Left lung (tissue), 10 donors: ENCODE results near the gene CYP4F12. TPM values are rescaled to one million over a fixed set of nuclear protein-coding genes. Genes with fewer than 3 reads are reported as not detected.
"Not testable (repeated sequence)": the region's sequence is repeated elsewhere in the genome, so short reads cannot be mapped to it uniquely, and the experiment has no call there.

Source experiments
- ATAC-seq: fragments of 200-7000 bp; cut with Tn5 transposase; one replicate; pipeline ENCODE4 v1.9.1; 2020; ENCODE audit warnings: moderate library complexity
- DNase-seq, 4 donors: peaks; one replicate each; pipeline ENCODE4 v3.0.0-alpha.2; 2013 to 2020
- H3K27ac ChIP-seq, 2 donors: fragments of 200-600 bp; sonication (generic) in 1 of 2; one replicate each; pipeline versions ENCODE4 v1.5.0 to v1.8.0; 2020 to 2021
- H3K27me3 ChIP-seq, 2 donors: fragments of 200-600 bp; sonication (generic) in 1 of 2; one replicate each; pipeline versions ENCODE4 v1.5.0 to v1.8.0; 2020 to 2021
- H3K36me3 ChIP-seq, 2 donors: fragments of 200-600 bp; sonication (generic) in 1 of 2; one replicate each; pipeline versions ENCODE4 v1.5.0 to v1.8.0; 2020 to 2021
- H3K4me1 ChIP-seq, 2 donors: fragments of 200-600 bp; one replicate each; pipeline ENCODE4 v1.8.0; 2021
- H3K4me3 ChIP-seq, 2 donors: fragments of 200-600 bp; sonication (generic) in 1 of 2; one replicate each; pipeline versions ENCODE4 v1.5.0 to v1.8.0; 2020 to 2021; ENCODE audit warnings: mild to moderate bottlenecking in 1 of 2
- H3K9me3 ChIP-seq, 2 donors: fragments of 200-600 bp; sonication (generic) in 1 of 2; one replicate each; pipeline versions ENCODE4 v1.5.0 to v1.8.0; 2020 to 2021
- intact Hi-C, 2 donors: fragments of 100-400 bp; cut with DNase I; formaldehyde crosslinking; loops; one replicate each; pipeline versions ENCODE4 v1.11.2 to v1.14.2; 2022
- polyA plus RNA-seq, 6 donors: library from polyadenylated mRNA; unstranded; fragments of 120-200 nt; gene quantifications; one replicate each; pipeline ENCODE4 v1.2.1, GENCODE V29; 2013; ENCODE audit not compliant: insufficient read length in 6 of 6
- total RNA-seq, 2 donors: library from RNA; stranded (reverse); fragmentation: NEBNext Ultra II Directional; extraction: Animal tissue kit (Norgen Biotek cat#: 25700); gene quantifications; one replicate each; pipeline ENCODE4 v1.2.1, GENCODE V29; 2021
- TF ChIP-seq, protein P1 (sequence below), 2 donors: fragments of 200-600 bp; sonication (generic) in 1 of 2; IDR thresholded peaks; one replicate each; pipeline versions ENCODE4 v1.5.0 to v1.8.0; 2021; ENCODE audit warnings: antibody characterized with exemption in 2 of 2
- donor health status: DM: no; HTN: yes; CAD: no.
- donor health status: DM: no; HTN: no; CAD: no.

CYP4F12 gene
- total and polyA plus RNA-seq, 8 donors = 3.8 to 15.8 (median 9.9) TPM

- peak in 1 of 4 donors; percentile 33 for DNase-seq
- TF ChIP-seq, protein P1, sequence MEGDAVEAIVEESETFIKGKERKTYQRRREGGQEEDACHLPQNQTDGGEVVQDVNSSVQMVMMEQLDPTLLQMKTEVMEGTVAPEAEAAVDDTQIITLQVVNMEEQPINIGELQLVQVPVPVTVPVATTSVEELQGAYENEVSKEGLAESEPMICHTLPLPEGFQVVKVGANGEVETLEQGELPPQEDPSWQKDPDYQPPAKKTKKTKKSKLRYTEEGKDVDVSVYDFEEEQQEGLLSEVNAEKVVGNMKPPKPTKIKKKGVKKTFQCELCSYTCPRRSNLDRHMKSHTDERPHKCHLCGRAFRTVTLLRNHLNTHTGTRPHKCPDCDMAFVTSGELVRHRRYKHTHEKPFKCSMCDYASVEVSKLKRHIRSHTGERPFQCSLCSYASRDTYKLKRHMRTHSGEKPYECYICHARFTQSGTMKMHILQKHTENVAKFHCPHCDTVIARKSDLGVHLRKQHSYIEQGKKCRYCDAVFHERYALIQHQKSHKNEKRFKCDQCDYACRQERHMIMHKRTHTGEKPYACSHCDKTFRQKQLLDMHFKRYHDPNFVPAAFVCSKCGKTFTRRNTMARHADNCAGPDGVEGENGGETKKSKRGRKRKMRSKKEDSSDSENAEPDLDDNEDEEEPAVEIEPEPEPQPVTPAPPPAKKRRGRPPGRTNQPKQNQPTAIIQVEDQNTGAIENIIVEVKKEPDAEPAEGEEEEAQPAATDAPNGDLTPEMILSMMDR (IDR thresholded peaks at IDR 0.05) = no peak
- Histone ChIP-seq H3K9me3 (no peaks in the 10 kb centered on the region), H3K4me3 (no peak overlapping the region), H3K27ac (no peak overlapping the region), H3K4me1 (peaks cover 0 to 9% of the 10 kb centered on the region in 2 donors), H3K27me3 (no peaks in the 10 kb centered on the region), H3K36me3 (no peaks in the 10 kb centered on the region)
- intact Hi-C loops = no loop called here
- no peak for ATAC-seq
Observed at GRCh38 chr19:15675560-15675959, 2.7 kb downstream of the CYP4F12 start.

DNA sequence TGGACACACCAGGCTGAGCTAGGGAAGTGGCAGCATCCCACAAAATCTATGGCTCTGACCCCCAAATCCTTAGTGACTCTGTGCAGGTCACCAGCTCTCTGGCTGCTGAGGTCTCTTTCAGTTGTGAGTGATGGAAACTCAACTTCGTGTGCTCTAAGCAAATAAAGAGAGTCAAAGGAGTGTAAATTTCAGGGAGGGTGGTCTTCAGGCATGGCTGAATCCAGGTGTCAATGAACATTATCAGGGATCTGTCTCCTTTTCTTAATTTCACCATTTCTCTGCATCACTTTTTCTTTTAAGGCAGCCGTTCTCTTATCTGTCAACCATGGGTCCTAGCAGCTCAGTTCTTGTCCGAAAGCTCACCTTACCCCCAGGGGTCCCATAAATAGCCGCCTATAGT is 6.2 kb downstream of the CYP4F12 start:
- peaks cover 0 to 8% of the 10 kb centered on the region in 2 donors for H3K36me3 ChIP-seq
- no peak overlapping the region for H3K27ac ChIP-seq
- ATAC-seq (no peak), DNase-seq (no peak)
- TF ChIP-seq, protein P1 (IDR thresholded peaks at IDR 0.05) = no peak
- intact Hi-C loops = no loop called here
- no peaks in the 10 kb centered on the region for H3K4me1 ChIP-seq
- H3K9me3 ChIP-seq = no peaks in the 10 kb centered on the region
- no peaks in the 10 kb centered on the region for H3K27me3 ChIP-seq
- no peak overlapping the region for H3K4me3 ChIP-seq

DNA sequence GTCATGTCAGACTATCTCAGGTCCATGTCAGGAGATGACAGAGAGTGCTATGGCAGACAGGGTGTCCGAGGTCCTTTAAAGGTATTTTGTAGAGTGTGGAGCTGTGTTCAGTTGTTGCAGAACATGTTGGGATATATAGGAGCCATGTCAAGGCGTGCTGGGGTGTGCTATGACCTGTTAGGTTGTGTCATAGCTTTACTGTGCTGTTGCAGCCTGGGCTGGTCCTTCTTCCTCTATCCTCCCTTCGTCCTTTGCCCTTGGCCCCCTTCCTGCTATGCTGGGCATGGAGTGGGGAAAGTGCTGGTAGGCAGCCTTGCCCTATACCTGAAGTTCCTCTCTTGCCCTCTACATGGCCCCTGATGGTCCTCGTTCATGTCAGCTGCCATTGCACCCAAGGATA is 7.0 kb downstream of the CYP4F12 start:
- H3K4me1 ChIP-seq, H3K4me3 ChIP-seq, H3K9me3 ChIP-seq, H3K27ac ChIP-seq, H3K27me3 ChIP-seq, ATAC-seq, intact Hi-C loops, DNase-seq: not testable (repeated sequence)
- H3K36me3 ChIP-seq = peaks cover 0 to 10% of the 10 kb centered on the region in 2 donors

DNA sequence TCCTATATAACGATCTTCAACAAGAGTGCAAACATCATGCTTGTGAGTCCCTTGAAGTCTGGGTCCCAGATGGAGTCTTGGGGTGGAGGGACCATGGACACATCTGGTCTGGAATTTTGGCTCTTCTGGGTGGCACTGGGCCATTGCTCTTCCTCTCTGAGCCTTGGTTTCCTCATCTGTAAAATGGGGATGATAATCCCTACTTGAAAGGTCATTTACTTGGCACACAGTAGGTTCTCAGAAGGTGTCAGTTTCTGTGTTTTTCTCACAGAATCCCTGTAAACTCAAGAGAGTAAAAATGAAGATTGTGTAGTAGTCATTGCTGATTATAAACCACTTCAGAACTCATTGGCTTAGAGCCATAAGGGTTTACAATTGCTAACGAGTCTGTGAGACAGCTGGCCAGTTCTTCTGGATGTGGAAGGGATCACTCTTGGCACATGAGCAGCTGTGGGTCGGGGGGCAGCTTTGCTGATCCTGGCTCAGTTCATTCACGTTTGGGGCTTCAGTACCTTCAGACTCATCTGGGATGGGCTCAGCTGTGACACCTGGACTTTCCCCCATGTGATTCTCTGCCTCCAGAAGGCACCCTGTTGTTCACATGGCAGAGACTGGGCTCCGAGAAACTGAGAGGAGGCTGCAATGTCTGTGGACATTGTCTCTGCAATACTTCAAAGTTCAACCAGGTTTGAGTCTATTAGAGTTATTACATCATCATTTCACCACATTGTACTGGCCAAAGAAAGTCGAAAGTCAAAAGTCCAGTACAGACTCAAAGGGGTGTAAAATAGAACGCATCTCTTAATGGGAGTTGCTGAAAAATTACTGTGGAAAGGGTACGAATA is 7.8 kb downstream of the CYP4F12 start:
- Histone ChIP-seq H3K36me3 (peaks cover 0 to 11% of the 10 kb centered on the region in 2 donors), H3K27me3 (no peaks in the 10 kb centered on the region), H3K4me1 (no peaks in the 10 kb centered on the region), H3K9me3 (no peaks in the 10 kb centered on the region), H3K4me3 (no peak overlapping the region), H3K27ac (no peak overlapping the region)
- TF ChIP-seq, protein P1 (IDR thresholded peaks at IDR 0.05) = no peak
- intact Hi-C loops = no loop called here
- ATAC-seq = no peak
- peak in 1 of 4 donors; percentile 35 for DNase-seq

DNA sequence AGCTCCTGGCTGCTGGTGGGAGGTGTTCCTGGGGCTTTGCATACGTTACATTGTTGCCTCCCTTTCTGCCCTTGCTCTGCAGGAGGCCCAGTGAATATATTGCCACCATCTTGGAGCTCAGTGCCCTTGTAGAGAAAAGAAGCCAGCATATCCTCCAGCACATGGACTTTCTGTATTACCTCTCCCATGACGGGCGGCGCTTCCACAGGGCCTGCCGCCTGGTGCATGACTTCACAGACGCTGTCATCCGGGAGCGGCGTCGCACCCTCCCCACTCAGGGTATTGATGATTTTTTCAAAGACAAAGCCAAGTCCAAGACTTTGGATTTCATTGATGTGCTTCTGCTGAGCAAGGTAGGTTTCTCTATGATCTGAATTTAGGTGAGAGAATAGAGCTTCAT is 10.5 kb downstream of the CYP4F12 start:
- intact Hi-C loops = no loop called here
- H3K4me3 ChIP-seq = no peak overlapping the region
- H3K27ac ChIP-seq = no peak overlapping the region
- TF ChIP-seq, protein P1 (IDR thresholded peaks at IDR 0.05) = no peak
- no peaks in the 10 kb centered on the region for H3K4me1 ChIP-seq
- DNase-seq = no peak
- H3K36me3 ChIP-seq = peaks cover 0 to 11% of the 10 kb centered on the region in 2 donors
- ATAC-seq = no peak
- H3K9me3 ChIP-seq = peaks cover 0 to 8% of the 10 kb centered on the region in 2 donors
- no peaks in the 10 kb centered on the region for H3K27me3 ChIP-seq
